HUES48 (cell line): ENCODE results near the gene PLXDC1.

Experiments used
- H3K27ac ChIP-seq: one replicate; pipeline ENCODE4 v1.7.0; 2013; ENCODE audit warnings: low read depth, low read length, inconsistent platforms
- H3K27me3 ChIP-seq: 2 replicates; pipeline ENCODE4 v1.6.1; 2013; ENCODE audit warnings: mild to moderate bottlenecking, low read length; ENCODE audit not compliant: control insufficient read depth, insufficient read depth
- H3K36me3 ChIP-seq: 2 replicates; pipeline ENCODE4 v1.6.1; 2013; ENCODE audit warnings: low read length; ENCODE audit not compliant: control insufficient read depth, insufficient read depth
- H3K4me1 ChIP-seq: 2 replicates; pipeline ENCODE4 v1.6.1; 2013; ENCODE audit warnings: mild to moderate bottlenecking, low read length; ENCODE audit not compliant: control insufficient read depth, insufficient read depth
- H3K4me3 ChIP-seq: 2 replicates; pipeline ENCODE4 v1.5.1; 2013; ENCODE audit warnings: mild to moderate bottlenecking, low read depth, low read length
- H3K9ac ChIP-seq: 2 replicates; pipeline ENCODE4 v1.6.1; 2013; ENCODE audit warnings: mild to moderate bottlenecking, low read depth, low read length, moderate library complexity
- H3K9me3 ChIP-seq: 2 replicates; pipeline ENCODE4 v1.6.1; 2013; ENCODE audit warnings: low read length; ENCODE audit not compliant: control insufficient read depth, insufficient read depth

The PLXDC1 gene

DNA sequence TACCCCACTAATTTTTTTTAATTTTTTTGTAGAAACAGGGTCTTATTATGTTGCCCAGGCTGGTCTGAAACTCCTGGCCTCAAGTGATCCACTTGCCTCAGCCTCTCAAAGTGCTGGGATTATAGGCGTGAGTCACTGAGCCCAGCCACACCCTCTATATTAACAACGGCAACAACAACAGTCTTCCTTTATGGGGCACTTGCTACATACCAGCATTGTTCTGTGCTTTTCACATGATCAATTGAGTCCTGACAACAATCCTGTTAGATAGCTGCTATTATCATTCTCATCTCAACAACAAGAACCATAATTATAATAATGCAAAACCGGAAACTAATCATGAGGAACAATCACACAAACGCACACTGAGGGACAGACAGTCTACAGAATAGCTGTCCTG, 27.1 kb upstream of the PLXDC1 start:
- H3K27ac ChIP-seq, result no peak overlapping the region
- H3K36me3 ChIP-seq, result peaks cover 54% of the 10 kb centered on the region
- H3K4me1 ChIP-seq, result peaks cover 15% of the 10 kb centered on the region
- no peaks in the 10 kb centered on the region for H3K9me3 ChIP-seq
- H3K9ac ChIP-seq, result no peak overlapping the region
- no peaks in the 10 kb centered on the region for H3K27me3 ChIP-seq
- H3K4me3 ChIP-seq, result no peak overlapping the region

DNA sequence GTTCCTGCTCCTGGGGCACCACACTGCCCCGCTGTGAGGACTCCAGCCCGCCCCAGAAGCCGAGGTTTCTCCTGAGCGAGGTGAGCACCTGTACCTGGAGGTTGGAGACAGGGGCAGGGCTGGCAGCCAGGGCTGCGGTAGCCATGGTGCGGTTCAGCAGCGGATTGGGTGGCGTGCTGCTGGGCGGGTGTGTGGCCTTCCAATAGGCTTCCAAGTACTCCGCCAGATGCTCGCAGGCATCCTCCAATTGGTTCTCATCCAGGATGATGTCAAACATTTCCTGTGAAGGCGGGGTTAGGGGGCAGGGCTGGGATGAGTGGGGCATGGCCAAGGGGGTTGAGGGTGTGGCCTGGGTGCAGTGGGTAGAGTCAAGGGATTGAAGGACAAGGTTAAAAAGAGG, 25.8 kb upstream of the PLXDC1 start:
- Histone ChIP-seq H3K4me1 (peaks cover 17% of the 10 kb centered on the region), H3K9me3 (no peaks in the 10 kb centered on the region), H3K36me3 (peaks cover 44% of the 10 kb centered on the region), H3K9ac (no peak overlapping the region), H3K27ac (no peak overlapping the region), H3K4me3 (no peak overlapping the region), H3K27me3 (no peaks in the 10 kb centered on the region)

DNA sequence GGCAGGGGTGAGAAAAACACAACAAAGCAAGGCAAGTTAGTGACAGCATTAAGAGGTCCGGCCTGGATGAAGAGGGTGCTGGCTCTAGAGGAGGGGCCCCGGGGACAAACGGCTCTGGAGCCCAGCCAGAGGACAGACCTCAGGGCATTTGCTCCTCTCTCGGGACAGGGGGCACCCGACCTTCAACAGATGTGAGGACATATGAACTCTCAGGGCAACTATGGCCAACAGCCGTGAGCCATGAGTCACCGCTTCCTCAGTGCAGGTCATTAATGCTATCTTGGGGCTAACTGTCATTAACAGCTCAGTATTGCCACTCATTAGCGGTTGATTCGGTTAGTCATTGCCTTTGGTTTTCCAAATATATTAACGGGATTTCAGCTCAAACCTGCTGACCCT, 24.3 kb upstream of the PLXDC1 start:
- no peak overlapping the region for H3K9ac ChIP-seq
- H3K27me3 ChIP-seq, result no peaks in the 10 kb centered on the region
- H3K9me3 ChIP-seq, result no peaks in the 10 kb centered on the region
- H3K27ac ChIP-seq, result no peak overlapping the region
- no peak overlapping the region for H3K4me3 ChIP-seq
- H3K4me1 ChIP-seq, result peaks cover 17% of the 10 kb centered on the region
- peaks cover 36% of the 10 kb centered on the region; the same call in 1 of the 2 replicates for H3K36me3 ChIP-seq

DNA sequence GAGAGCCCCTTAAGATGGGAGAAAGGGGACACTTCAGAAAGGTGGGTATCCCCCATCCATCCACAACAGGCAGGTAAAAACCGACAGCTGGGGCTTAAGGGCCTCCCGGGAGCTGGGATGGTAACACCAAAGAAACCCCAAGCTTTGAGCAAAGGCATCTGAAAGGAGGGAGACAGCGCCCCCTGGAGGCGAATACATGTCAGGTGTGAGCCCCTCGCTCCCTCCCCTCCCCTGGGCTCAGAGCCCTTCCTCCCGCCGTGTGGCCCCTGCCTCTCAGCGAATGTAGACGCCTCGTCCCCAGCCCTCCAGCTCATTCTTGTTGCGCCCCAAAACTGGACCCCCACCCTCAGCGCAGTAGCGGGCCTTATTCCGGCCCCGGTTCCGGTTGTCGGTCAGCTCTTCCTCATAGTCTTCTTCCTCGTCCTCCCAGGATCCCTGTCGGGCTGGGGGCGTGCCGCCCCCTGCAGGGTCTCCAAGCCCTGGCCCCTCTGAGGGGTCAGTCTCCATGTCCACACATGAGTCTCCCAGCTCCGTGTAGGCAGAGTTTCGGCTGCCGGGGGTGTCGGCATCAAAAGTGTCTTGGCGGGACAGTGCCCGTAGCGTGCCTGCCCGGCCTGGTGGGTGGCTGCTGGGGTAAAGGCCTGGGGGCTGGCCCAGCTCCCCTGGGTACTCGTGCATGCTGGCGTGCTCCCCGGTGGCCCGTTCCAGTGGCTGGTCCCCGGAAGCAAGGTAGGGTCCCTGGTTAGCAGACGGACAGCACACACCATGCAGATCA, 23.7 kb upstream of the PLXDC1 start:
- Histone ChIP-seq H3K9me3 (no peaks in the 10 kb centered on the region), H3K27ac (no peak overlapping the region), H3K4me3 (no peak overlapping the region; the same call in 1 of the 2 replicates), H3K27me3 (no peaks in the 10 kb centered on the region), H3K9ac (no peak overlapping the region), H3K4me1 (peaks cover 17% of the 10 kb centered on the region), H3K36me3 (peaks cover 31% of the 10 kb centered on the region; the same call in 1 of the 2 replicates)

DNA sequence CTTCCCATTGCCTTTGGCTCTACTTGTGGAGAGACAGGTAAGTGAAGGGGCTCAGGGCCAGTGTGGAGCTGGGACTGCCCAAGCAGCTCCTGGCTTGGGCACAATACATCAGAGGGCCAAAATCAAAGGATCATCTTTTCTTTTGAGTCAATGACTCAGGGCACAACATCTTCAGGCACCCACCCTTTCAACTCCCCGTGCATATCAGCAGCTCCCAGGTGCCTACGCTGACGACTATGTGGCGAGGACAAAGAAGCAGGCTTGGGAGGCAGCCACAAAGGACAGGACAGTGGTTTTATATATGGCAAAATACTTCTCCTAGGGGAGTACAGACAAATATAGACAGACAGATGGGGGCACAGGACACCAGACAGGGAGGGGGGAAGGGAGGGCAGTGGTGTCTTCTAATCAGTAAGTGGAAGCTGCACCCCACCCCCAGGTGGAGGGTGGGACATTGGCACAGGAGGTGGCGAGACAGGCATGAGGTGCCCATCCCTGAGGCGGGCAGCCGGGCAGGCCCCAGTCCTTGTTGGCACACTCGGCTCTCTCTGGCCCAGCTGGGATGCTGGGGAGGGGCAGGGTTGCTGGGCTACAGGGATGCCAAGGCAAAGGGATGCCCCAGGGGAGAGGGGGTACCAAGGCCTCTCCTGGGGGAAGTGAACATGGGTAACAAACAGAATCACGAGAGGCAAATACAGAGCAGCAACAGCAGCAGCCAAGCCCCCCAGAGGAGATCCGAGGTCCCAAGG, 22.3 kb upstream of the PLXDC1 start:
- Histone ChIP-seq H3K4me3 (no peak overlapping the region), H3K9me3 (no peaks in the 10 kb centered on the region), H3K27me3 (no peaks in the 10 kb centered on the region), H3K27ac (no peak overlapping the region), H3K36me3 (peaks cover 26% of the 10 kb centered on the region; the same call in 1 of the 2 replicates), H3K9ac (no peak overlapping the region), H3K4me1 (peaks cover 17% of the 10 kb centered on the region)

DNA sequence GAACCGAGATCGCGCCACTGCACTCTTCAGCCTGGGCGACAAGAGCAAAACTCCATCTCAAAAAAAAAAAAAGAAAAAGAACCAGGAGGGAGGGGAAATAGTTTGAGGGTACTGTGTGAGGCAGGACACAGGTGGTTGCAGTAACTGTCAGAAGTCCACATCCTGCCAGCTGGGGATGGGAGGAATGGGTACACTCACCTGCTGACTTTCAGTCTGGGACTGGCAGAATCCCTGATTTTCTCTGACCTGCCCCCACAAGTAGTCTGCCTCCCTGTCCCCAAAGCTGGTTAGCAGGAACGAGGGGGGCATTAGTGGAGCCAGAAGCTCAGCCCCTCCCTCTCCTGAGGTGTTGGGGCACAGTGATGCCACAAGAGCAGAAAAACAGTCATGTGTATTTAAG, 21.6 kb upstream of the PLXDC1 start:
- H3K27ac ChIP-seq, result no peak overlapping the region
- H3K9me3 ChIP-seq, result no peaks in the 10 kb centered on the region
- no peak overlapping the region for H3K9ac ChIP-seq
- peaks cover 22% of the 10 kb centered on the region; the same call in 1 of the 2 replicates for H3K36me3 ChIP-seq
- H3K4me3 ChIP-seq, result no peak overlapping the region
- H3K4me1 ChIP-seq, result peaks cover 17% of the 10 kb centered on the region
- H3K27me3 ChIP-seq, result no peaks in the 10 kb centered on the region

DNA sequence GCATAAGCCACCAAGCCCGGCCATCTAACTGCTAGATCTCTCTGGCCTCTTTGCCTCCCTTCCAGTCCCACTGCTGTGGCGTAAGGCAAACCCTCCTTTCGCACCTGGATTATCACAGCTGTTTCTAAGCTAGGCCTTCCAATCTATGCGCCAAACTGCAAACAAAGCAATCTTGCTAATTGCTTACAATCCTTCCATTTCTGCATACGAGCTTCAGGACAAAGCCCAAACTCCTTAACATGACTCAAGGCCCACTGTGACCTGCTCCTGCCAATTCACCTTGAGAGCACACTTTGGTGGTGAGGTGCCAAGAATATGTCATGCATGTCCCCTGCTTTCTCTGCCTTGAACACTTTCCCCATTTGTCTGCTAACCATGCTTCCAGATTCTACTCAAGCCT, 20.5 kb upstream of the PLXDC1 start:
- Histone ChIP-seq H3K27ac (no peak overlapping the region), H3K27me3 (peaks cover 8% of the 10 kb centered on the region), H3K4me1 (peaks cover 18% of the 10 kb centered on the region), H3K4me3 (no peak overlapping the region), H3K9ac (no peak overlapping the region), H3K36me3 (peaks cover 16% of the 10 kb centered on the region; the same call in 1 of the 2 replicates), H3K9me3 (no peaks in the 10 kb centered on the region)

DNA sequence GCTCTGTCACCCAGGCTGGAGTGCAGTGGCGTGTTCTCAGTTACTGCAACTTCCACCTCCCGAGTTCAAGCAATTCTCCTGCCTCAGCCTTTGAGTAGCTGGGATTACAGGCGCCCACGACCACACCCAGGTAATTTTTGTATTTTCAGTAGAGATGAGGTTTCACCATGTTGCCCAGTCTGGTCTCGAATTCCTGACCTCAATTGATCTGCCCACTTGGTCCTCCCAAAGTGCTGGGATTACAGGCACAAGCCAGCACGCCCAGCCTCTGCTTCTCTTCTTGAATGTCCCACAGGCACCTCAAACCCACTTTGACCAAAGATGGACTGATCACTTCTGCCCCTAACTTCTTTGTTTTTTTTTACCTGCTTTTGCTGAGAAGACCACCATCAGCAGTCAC, 19.1 kb upstream of the PLXDC1 start:
- Histone ChIP-seq H3K9me3 (no peaks in the 10 kb centered on the region), H3K27me3 (peaks cover 21% of the 10 kb centered on the region), H3K36me3 (peaks cover 5% of the 10 kb centered on the region; the same call in 1 of the 2 replicates), H3K9ac (no peak overlapping the region), H3K4me3 (no peak overlapping the region), H3K4me1 (peaks cover 24% of the 10 kb centered on the region), H3K27ac (no peak overlapping the region)

DNA sequence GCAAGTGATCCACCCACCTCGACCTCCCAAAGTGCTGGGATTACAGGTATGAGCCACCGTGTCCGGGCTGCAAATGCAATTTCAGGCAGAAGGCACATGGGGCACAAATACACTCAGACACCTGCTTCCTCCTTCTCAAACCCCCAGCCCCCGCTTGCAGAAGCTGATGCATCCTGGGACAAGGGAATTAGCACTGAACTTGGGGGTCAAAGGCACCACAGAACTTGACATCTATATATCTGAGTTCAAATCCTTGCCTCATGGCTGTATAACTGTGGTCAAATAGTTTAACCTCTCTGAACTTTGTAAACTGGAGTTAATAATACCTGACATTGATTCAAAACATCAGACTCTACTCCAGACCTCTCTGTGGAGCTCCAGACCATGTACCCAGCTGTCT, 18.7 kb upstream of the PLXDC1 start:
- peaks cover 21% of the 10 kb centered on the region for H3K4me1 ChIP-seq
- peaks cover 26% of the 10 kb centered on the region for H3K27me3 ChIP-seq
- no peak overlapping the region for H3K27ac ChIP-seq
- H3K9ac ChIP-seq, result no peak overlapping the region
- H3K4me3 ChIP-seq, result no peak overlapping the region
- H3K9me3 ChIP-seq, result no peaks in the 10 kb centered on the region
- 0 out of 2 replicates have a peak, but pooled peaks cover under 1% of the 10 kb centered on the region for H3K36me3 ChIP-seq

DNA sequence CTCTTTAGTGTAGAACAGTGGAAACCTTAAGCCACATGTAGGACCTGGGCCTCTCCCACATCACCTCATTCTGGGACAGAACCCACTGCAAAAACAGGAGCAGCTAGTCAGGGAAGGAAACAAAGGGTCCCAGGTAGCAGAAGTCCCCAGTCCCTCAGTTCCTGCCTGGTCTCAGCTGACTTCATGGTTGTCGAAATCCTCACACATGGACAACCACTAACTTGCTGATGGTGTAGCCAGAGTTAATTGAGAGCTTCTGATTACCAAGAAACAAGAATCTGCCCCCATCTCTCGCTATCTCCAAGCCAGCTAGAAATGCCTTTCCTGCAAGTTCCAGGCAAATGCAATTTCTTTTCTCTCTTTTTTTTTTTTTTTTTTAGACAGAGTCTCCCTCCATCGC, 18.1 kb upstream of the PLXDC1 start:
- H3K4me3 ChIP-seq, result no peak overlapping the region
- no peaks in the 10 kb centered on the region for H3K9me3 ChIP-seq
- H3K4me1 ChIP-seq, result peaks cover 17% of the 10 kb centered on the region
- no peak overlapping the region for H3K27ac ChIP-seq
- H3K36me3 ChIP-seq, result no peaks in the 10 kb centered on the region
- H3K27me3 ChIP-seq, result peaks cover 28% of the 10 kb centered on the region
- H3K9ac ChIP-seq, result no peak overlapping the region

DNA sequence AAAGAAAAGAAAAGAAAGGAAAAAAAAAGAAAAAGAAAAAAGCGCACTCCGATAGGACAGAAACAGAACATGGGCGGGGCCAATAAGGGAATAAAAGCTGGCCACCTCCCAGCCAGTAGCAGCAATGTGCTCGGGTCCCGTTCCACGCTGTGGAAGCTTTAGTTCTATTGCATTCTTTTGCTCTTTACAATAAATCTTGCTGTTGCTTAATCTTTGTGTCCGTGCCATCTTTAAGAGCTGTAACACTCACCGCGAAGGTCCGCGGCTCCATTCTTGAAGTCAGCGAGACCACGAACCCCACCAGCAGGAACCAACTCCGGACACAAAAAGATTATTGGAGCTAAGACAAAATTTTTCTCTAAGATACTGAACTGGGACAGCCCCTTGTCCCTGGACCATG, 17.7 kb upstream of the PLXDC1 start:
- H3K4me1 ChIP-seq, result peaks cover 16% of the 10 kb centered on the region

More for the DNA sequence above, 17.7 kb upstream of the PLXDC1 start:
- Histone ChIP-seq H3K9ac (no peak overlapping the region), H3K4me3 (no peak overlapping the region), H3K36me3 (no peaks in the 10 kb centered on the region), H3K9me3 (no peaks in the 10 kb centered on the region), H3K27ac (no peak overlapping the region), H3K27me3 (peaks cover 28% of the 10 kb centered on the region)
